ENCODE measurements around the gene CRHR2.

- TF ChIP-seq USF2 (IDR thresholded peaks at IDR 0.05), result no peak
- TF ChIP-seq CTCF (IDR thresholded peaks at IDR 0.05), result no peak
- TF ChIP-seq JUNB (IDR thresholded peaks at IDR 0.05), result no peak
- no peak for TF ChIP-seq RARB (CRISPR knock-in tag; IDR thresholded peaks at IDR 0.05)
- no peak for TF ChIP-seq JUN (IDR thresholded peaks at IDR 0.05)
- TF ChIP-seq BHLHE40 (IDR thresholded peaks at IDR 0.05; ENCODE audit: low read depth, low read length), result no peak
- TF ChIP-seq, protein P1, sequence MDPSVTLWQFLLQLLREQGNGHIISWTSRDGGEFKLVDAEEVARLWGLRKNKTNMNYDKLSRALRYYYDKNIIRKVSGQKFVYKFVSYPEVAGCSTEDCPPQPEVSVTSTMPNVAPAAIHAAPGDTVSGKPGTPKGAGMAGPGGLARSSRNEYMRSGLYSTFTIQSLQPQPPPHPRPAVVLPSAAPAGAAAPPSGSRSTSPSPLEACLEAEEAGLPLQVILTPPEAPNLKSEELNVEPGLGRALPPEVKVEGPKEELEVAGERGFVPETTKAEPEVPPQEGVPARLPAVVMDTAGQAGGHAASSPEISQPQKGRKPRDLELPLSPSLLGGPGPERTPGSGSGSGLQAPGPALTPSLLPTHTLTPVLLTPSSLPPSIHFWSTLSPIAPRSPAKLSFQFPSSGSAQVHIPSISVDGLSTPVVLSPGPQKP (IDR thresholded peaks at IDR 0.05; ENCODE audit: low read depth, low read length), result no peak
- no peak for TF ChIP-seq POLR2A (IDR thresholded peaks at IDR 0.05; ENCODE audit: low read length)
- no peak for TF ChIP-seq CEBPB (IDR thresholded peaks at IDR 0.05)
- no peak for TF ChIP-seq SMC3 (IDR thresholded peaks at IDR 0.05)
- no peak for TF ChIP-seq FOSL2 (IDR thresholded peaks at IDR 0.05)
- TF ChIP-seq FOSL2 (CRISPR knock-in tag; IDR thresholded peaks at IDR 0.05), result no peak
- no peak for TF ChIP-seq HOXA7 (CRISPR knock-in tag; IDR thresholded peaks at IDR 0.05)
Observed at GRCh38 chr7:30710669-30711068, 28.4 kb upstream of the CRHR2 start.

Measured in A549 (cell line).